Spleen (tissue), 11 donors: ENCODE data around the gene HOXA7. TPM values are rescaled to one million over a fixed set of nuclear protein-coding genes. Genes with fewer than 3 reads are reported as not detected.

Experiments
- DNase-seq: peaks from one replicate; pipeline ENCODE4 v3.0.0-alpha.2; 2020
- H3K27ac ChIP-seq, 8 donors: fragments of 200-600 bp; sonication (generic) in 7 of 8; 1 replicate in 4 of 8; 2 replicates in 4 of 8; pipeline versions ENCODE4 v1.5.0 to v1.8.0; 2016 to 2021; ENCODE audit warnings: inconsistent platforms in 4 of 8, mild to moderate bottlenecking in 4 of 8, moderate library complexity in 1 of 8
- H3K27me3 ChIP-seq, 7 donors: fragments of 200-600 bp; sonication (generic) in 6 of 7; replicated peaks in 1 of 7; 1 replicate in 4 of 7; 2 replicates in 3 of 7; pipeline versions ENCODE4 v1.5.0 to v1.8.0; 2016 to 2021; ENCODE audit warnings: inconsistent platforms in 3 of 7, mild to moderate bottlenecking in 1 of 7
- H3K36me3 ChIP-seq, 6 donors: fragments of 200-600 bp; sonication (generic) in 5 of 6; 1 replicate in 4 of 6; 2 replicates in 2 of 6; pipeline versions ENCODE4 v1.5.0 to v1.8.0; 2016 to 2021; ENCODE audit warnings: inconsistent platforms in 2 of 6
- H3K4me1 ChIP-seq, 6 donors: fragments of 200-600 bp; sonication (generic) in 5 of 6; 1 replicate in 3 of 6; 2 replicates in 3 of 6; pipeline versions ENCODE4 v1.5.0 to v1.8.0; 2016 to 2021; ENCODE audit warnings: inconsistent platforms in 3 of 6
- H3K4me3 ChIP-seq, 8 donors: fragments of 200-600 bp; sonication (generic) in 7 of 8; 1 replicate in 4 of 8; 2 replicates in 4 of 8; pipeline versions ENCODE4 v1.5.0 to v1.8.0; 2016 to 2021; ENCODE audit warnings: inconsistent platforms in 4 of 8, mild to moderate bottlenecking in 4 of 8, moderate library complexity in 2 of 8
- H3K9me3 ChIP-seq, 8 donors: fragments of 200-600 bp; sonication (generic) in 7 of 8; 1 replicate in 4 of 8; 2 replicates in 4 of 8; pipeline versions ENCODE4 v1.5.0 to v1.8.0; 2016 to 2021; ENCODE audit warnings: inconsistent platforms in 4 of 8
- CTCF ChIP-seq, 11 experiments: fragments of 200-600 bp in 7 of 11; fragments of 450-650 bp in 4 of 11; sonication (generic) in 4 of 11; IDR thresholded peaks in 8 of 11; conservative IDR thresholded peaks in 3 of 11; 1 replicate in 7 of 11; 2 replicates in 4 of 11; pipeline versions ENCODE4 v1.4.0 to v1.8.0; 2016 to 2021; ENCODE audit warnings: antibody characterized with exemption in 11 of 11, inconsistent platforms in 4 of 11, mild to moderate bottlenecking in 1 of 11
- POLR2A ChIP-seq, 3 donors: fragments of 450-650 bp; IDR thresholded peaks; one replicate each; pipeline ENCODE4 v1.5.1; 2017; ENCODE audit warnings: antibody characterized with exemption in 3 of 3, mild to moderate bottlenecking in 1 of 3
- POLR2AphosphoS5 ChIP-seq, 3 donors: sonication (generic); formaldehyde crosslinking; IDR thresholded peaks; one replicate each; pipeline ENCODE4 v1.5.1; 2017; ENCODE audit warnings: antibody characterized with exemption in 3 of 3
- WGBS, 5 donors: extraction: QIAGEN DNeasy Blood & Tissue Kit in 3 of 5; methylation state at CpG; one replicate each; pipeline versions ENCODE4 v1.1.5 to v1.1.7; 2013 to 2018; 5-methylcytosine and 5-hydroxymethylcytosine counted together
- intact Hi-C: fragments of 100-400 bp; cut with DNase I; formaldehyde crosslinking; loops from one replicate; pipeline ENCODE4 v1.15.0; 2023; ENCODE audit warnings: low total_unique reads
- polyA plus RNA-seq, 3 donors: library from polyadenylated mRNA; stranded (reverse); fragments of 200-250 nt; gene quantifications; one replicate each; pipeline ENCODE4 v1.2.1, GENCODE V29; 2013
- total RNA-seq, 7 donors: library from RNA; depleted of rRNA in 3 of 7; stranded (reverse); fragments of >200 nt in 3 of 7; fragmentation: NEBNext Ultra II Directional in 4 of 7; extraction: Animal tissue kit (Norgen Biotek cat#: 25700) in 4 of 7; gene quantifications; one replicate each; pipeline versions ENCODE4 v1.1.0 to v1.2.1, GENCODE V29; 2016 to 2021
- donor health status: healthy with polysubstance abuse.
- donor health status: DM: no; HTN: no; CAD: no; lungs with moderate emphysema.
- donor health status: DM: no; HTN: no; CAD: no.
- donor health status: Bipolar disorder and iron deficiency.
- donor health status: healthy.
- donor health status: DM: no; HTN: no; CAD: no.
- donor health status: DM: yes; HTN: yes; CAD: no.

HOXA7 gene
- total and polyA plus RNA-seq, 10 donors = 0.55 to 8.0 (median 2.4) TPM

- intact Hi-C loops = loop anchor here (10.0 kb wide), 4 partner anchors 592 to 902 kb away; no protein-coding TSS in a partner anchor
- TF ChIP-seq POLR2A (IDR thresholded peaks at IDR 0.05) (no peak), POLR2AphosphoS5 (IDR thresholded peaks at IDR 0.05) (peak in 1 of 3 donors; percentile 35)
- H3K36me3 ChIP-seq = no peaks in the 10 kb centered on the region
- H3K4me1 ChIP-seq = peaks cover 21 to 55% (median 42%) of the 10 kb centered on the region in 6 donors
- peaks cover 34 to 100% (median 100%) of the 10 kb centered on the region in 7 donors for H3K27me3 ChIP-seq
- peak overlapping the region; percentile 13 to 59 (median 20) for H3K4me3 ChIP-seq
- WGBS, 5 donors = 2 to 7% (median 3%) methylated on average over 30 to 78 of the region's 78 CpGs
- H3K27ac ChIP-seq = no peak overlapping the region
- no peaks in the 10 kb centered on the region for H3K9me3 ChIP-seq
- DNase-seq = peak; percentile 83
Measured at GRCh38 chr7:27192546-27193334, 36.3 kb upstream of the HOXA7 start.

DNA sequence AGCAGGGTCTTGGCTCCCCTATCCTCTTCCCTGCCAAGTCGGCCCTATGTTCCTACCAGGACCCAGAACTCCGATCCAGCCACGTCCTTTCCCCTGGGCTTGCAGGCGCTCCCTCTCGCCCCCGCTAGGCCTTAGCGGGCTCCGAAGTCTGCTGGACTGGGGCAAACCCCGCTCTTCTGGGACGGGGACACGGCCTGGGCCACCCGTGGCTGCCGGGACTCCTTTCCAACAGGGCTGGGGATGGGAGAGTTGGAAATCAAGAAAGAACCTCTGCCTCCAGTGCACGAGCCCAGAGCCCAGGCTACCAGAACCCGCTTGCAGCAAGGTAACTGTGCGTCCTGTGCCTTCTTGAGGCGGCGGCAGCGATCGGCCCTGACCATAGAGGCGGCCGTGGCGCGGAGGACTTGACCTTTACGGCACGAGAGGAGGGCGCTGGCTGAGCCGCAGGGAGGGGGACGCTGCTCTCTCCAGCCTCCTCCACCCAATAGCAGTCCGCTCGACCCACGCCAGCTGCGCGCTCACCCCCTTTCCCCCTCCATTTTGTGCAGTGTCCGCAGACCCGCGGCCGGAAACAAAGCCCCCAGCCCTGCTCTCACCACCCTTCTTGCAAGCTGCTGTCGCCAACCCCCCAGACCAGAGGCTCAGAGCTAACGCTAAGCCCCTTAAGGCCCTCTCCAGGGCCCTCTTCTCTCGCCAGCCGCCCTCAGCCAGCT is 35.5 kb upstream of the HOXA7 start:
- DNase-seq = no peak
- WGBS, 5 donors = 10 to 17% (median 12%) methylated on average over 23 to 42 of the region's 42 CpGs
- TF ChIP-seq POLR2AphosphoS5 (IDR thresholded peaks at IDR 0.05) (no peak), POLR2A (IDR thresholded peaks at IDR 0.05) (no peak), CTCF (IDR thresholded peaks at IDR 0.05 in 8 of 11, conservative IDR thresholded peaks at IDR 0.05 in 3 of 11) (no peak)
- Histone ChIP-seq H3K4me1 (peaks cover 21 to 60% (median 47%) of the 10 kb centered on the region in 6 donors), H3K36me3 (no peaks in the 10 kb centered on the region), H3K27me3 (peaks cover 40 to 100% (median 100%) of the 10 kb centered on the region in 7 donors), H3K4me3 (peak overlapping the region in 6 of 8 donors; percentile 19 to 59 (median 26)), H3K9me3 (no peaks in the 10 kb centered on the region), H3K27ac (no peak overlapping the region)
- intact Hi-C loops = loop anchor here (10.0 kb wide), 4 partner anchors 593 to 903 kb away; no protein-coding TSS in a partner anchor

GRCh38 chr7:27191161-27191731 is 34.8 kb upstream of the HOXA7 start:
- Histone ChIP-seq H3K27me3 (peaks cover 41 to 100% (median 99%) of the 10 kb centered on the region in 7 donors), H3K4me3 (no peak overlapping the region), H3K36me3 (no peaks in the 10 kb centered on the region), H3K4me1 (peaks cover 21 to 61% (median 46%) of the 10 kb centered on the region in 6 donors), H3K9me3 (no peaks in the 10 kb centered on the region), H3K27ac (no peak overlapping the region)
- intact Hi-C loops = loop anchor here (10.0 kb wide), 4 partner anchors 594 to 904 kb away; no protein-coding TSS in a partner anchor
- WGBS, 5 donors = 27 to 53% (median 34%) methylated on average over 15 of the region's 15 CpGs
- no peak for DNase-seq
- TF ChIP-seq POLR2A (IDR thresholded peaks at IDR 0.05) = no peak
- TF ChIP-seq CTCF (IDR thresholded peaks at IDR 0.05 in 8 of 11, conservative IDR thresholded peaks at IDR 0.05 in 3 of 11) = no peak
- TF ChIP-seq POLR2AphosphoS5 (IDR thresholded peaks at IDR 0.05) = no peak

- intact Hi-C loops = loop anchor here (10.0 kb wide), 5 partner anchors 595 to 1335 kb away; no protein-coding TSS in a partner anchor
- Histone ChIP-seq H3K4me1 (peaks cover 21 to 69% (median 55%) of the 10 kb centered on the region in 6 donors), H3K27ac (no peak overlapping the region), H3K4me3 (no peak overlapping the region), H3K9me3 (no peaks in the 10 kb centered on the region), H3K36me3 (no peaks in the 10 kb centered on the region), H3K27me3 (peaks cover 47 to 100% (median 99%) of the 10 kb centered on the region in 7 donors)
- TF ChIP-seq POLR2AphosphoS5 (IDR thresholded peaks at IDR 0.05) (no peak), CTCF (IDR thresholded peaks at IDR 0.05 in 8 of 11, conservative IDR thresholded peaks at IDR 0.05 in 3 of 11) (no peak)
- 33 to 48% (median 40%) methylated on average over 7 of the region's 7 CpGs for WGBS, 5 donors
- DNase-seq = no peak
Measured at GRCh38 chr7:27189997-27190748, 33.7 kb upstream of the HOXA7 start.
